GM12875 (cell line): ENCODE measurements around the gene TRPM4.

ENCODE experiments used
- H3K4me3 ChIP-seq: one replicate; pipeline ENCODE4 v1.5.1; 2011; ENCODE audit warnings: low read depth, low read length, control low read depth
- CTCF ChIP-seq: IDR thresholded peaks from 2 replicates; pipeline ENCODE4 v1.5.1; 2011; ENCODE audit warnings: low read depth, mild to moderate bottlenecking, control low read depth, inconsistent platforms, low read length, moderate library complexity, borderline replicate concordance; ENCODE audit not compliant: insufficient read depth

The TRPM4 gene

GRCh38 chr19:49114630-49115363 lies 42.8 kb upstream of the TRPM4 start:
- TF ChIP-seq CTCF = no peak
- H3K4me3 ChIP-seq = peak overlapping the region; percentile 71

- no peak overlapping the region for H3K4me3 ChIP-seq
- no peak for TF ChIP-seq CTCF
Observed at GRCh38 chr19:49116544-49116943, 41.0 kb upstream of the TRPM4 start.

- TF ChIP-seq CTCF = no peak
- H3K4me3 ChIP-seq = peak overlapping the region; percentile 71
Observed at GRCh38 chr19:49117677-49118564, 39.7 kb upstream of the TRPM4 start.

- TF ChIP-seq CTCF = 0 out of 2 replicates have a peak, but pooled peaks have one; percentile 5
Observed at GRCh38 chr19:49118565-49119410, 38.8 kb upstream of the TRPM4 start, which contains the start of gene C19orf73. Gene C19orf73, minus strand, starts transcription at chr19:49119143. Its CDS starts 121 bp downstream, at chr19:49119022.

GRCh38 chr19:49119411-49120324 lies 37.9 kb upstream of the TRPM4 start, which contains the start of gene PPFIA3:
Gene PPFIA3, plus strand, starts transcription at chr19:49119544. Its CDS starts 8,330 bp downstream, at chr19:49127874.
- H3K4me3 ChIP-seq = peak within 1 kb of the TSS; percentile 71
- TF ChIP-seq CTCF = no peak

More at GRCh38 chr19:49118565-49119410, 38.8 kb upstream of the TRPM4 start, which contains the start of gene C19orf73:
- peak within 1 kb of the TSS; percentile 71 for H3K4me3 ChIP-seq

GRCh38 chr19:49120325-49120683 lies 37.3 kb upstream of the TRPM4 start:
- H3K4me3 ChIP-seq = no peak overlapping the region
- no peak for TF ChIP-seq CTCF
